ENCODE data around the gene GGCX.
A peak's percentile ranks its signal among the peaks of the same experiment; 100 is the strongest.
"Not testable (repeated sequence)": the region's sequence is repeated elsewhere in the genome, so short reads cannot be mapped to it uniquely, and the experiment has no call there.

The GGCX gene

DNA sequence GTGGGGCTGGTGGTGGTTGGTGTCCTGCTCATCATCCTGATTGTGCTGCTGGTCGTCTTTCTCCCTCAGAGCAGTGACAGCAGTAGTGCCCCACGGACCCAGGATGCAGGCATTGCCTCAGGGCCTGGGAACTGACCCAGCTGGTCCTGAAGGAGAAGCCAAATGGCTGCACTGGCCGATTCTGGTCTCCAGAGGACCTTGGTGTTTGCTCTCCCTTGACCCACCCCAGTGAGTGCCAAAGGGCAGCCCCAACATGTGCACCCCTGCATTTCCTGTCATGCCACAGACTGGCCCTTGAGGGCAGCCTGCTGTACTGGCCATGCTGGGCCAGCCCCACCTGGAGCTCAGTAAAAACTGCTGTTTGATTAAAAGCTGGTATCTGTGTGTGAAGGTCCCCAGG is 31.7 kb upstream of the GGCX start:
- no peak overlapping the region for H3K4me3 ChIP-seq (ENCODE audit: control insufficient read depth, low read depth, low read length)
- TF ChIP-seq CTCF (conservative IDR thresholded peaks at IDR 0.05; ENCODE audit: control insufficient read depth, insufficient read depth, low read depth, low read length) = no peak
- DNase-seq (ENCODE audit: low read depth) = no peak

GRCh38 chr2:85592299-85592698 is 31.0 kb upstream of the GGCX start:
- not testable (repeated sequence) for DNase-seq (ENCODE audit: low read depth); H3K4me3 ChIP-seq (ENCODE audit: control insufficient read depth, low read depth, low read length)

DNA sequence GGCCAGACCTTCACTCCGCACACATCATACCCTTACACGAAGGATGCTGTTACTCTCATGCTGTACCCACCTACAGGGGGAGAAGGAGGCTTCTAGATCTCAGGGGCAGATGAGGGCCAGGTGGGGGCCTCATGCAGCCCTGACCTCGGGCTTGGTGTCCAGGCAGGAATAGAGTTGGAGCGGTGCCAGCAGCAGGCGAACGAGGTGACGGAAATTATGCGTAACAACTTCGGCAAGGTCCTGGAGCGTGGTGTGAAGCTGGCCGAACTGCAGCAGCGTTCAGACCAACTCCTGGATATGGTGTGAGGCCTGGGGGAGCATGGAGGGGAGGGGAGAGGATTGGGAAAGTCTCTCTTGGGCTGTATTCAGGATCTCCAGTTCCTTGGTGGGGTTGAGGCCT is 30.3 kb upstream of the GGCX start:
- DNase-seq (ENCODE audit: low read depth) = no peak
- no peak overlapping the region for H3K4me3 ChIP-seq (ENCODE audit: control insufficient read depth, low read depth, low read length)
- no peak for TF ChIP-seq CTCF (conservative IDR thresholded peaks at IDR 0.05; ENCODE audit: control insufficient read depth, insufficient read depth, low read depth, low read length)

GRCh38 chr2:85590950-85591349 is 29.7 kb upstream of the GGCX start:
- H3K4me3 ChIP-seq (ENCODE audit: control insufficient read depth, low read depth, low read length) = no peak overlapping the region
- TF ChIP-seq CTCF (conservative IDR thresholded peaks at IDR 0.05; ENCODE audit: control insufficient read depth, insufficient read depth, low read depth, low read length) = no peak
- DNase-seq (ENCODE audit: low read depth) = no peak

DNA sequence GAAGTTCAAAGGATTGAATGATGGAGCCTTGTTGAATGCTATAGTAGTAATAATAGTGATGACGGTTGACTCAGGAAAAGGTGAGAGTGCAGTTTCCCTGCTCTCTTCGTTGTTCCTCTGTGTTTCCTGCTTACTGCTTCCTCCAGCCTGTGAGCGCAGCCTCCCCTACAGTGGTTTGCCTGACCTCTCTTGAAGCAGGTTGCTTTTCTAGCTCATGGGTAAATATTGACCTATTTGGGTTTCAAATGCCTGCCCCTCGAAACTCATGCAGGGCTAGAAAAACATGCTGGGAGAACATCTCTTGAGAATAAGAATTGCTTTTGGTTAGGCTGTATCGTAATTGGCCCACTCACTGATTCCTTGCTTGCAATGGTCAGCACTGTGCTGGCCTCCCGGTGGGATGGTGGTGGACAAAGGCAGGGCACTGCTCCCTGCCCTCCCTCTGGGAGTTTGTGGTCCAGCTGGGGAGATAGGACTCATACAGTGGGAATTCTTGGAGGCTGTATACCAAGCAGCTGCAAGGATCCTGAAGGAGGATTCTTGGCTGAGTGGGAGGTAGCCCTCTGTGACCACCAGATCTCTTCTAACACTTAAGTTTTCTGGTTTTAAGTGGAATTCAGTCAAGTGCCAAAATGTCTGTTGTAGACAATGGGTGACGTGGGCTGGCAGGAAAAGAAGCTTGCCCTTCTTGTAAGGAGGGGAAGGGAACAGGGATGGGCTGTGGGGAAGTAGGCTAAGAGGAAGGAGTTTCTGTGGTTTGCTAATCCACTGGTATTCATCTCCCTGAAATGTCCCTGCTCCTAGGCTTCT is 28.9 kb upstream of the GGCX start:
- H3K4me3 ChIP-seq (ENCODE audit: control insufficient read depth, low read depth, low read length) = no peak overlapping the region
- peak; percentile 97 for DNase-seq (ENCODE audit: low read depth)

GRCh38 chr2:85589181-85589580 is 27.9 kb upstream of the GGCX start:
- no peak overlapping the region for H3K4me3 ChIP-seq (ENCODE audit: control insufficient read depth, low read depth, low read length)
- DNase-seq (ENCODE audit: low read depth) = no peak
- TF ChIP-seq CTCF (conservative IDR thresholded peaks at IDR 0.05; ENCODE audit: control insufficient read depth, insufficient read depth, low read depth, low read length) = no peak

More for the DNA sequence above, 28.9 kb upstream of the GGCX start:
- no peak for TF ChIP-seq CTCF (conservative IDR thresholded peaks at IDR 0.05; ENCODE audit: control insufficient read depth, insufficient read depth, low read depth, low read length)

DNA sequence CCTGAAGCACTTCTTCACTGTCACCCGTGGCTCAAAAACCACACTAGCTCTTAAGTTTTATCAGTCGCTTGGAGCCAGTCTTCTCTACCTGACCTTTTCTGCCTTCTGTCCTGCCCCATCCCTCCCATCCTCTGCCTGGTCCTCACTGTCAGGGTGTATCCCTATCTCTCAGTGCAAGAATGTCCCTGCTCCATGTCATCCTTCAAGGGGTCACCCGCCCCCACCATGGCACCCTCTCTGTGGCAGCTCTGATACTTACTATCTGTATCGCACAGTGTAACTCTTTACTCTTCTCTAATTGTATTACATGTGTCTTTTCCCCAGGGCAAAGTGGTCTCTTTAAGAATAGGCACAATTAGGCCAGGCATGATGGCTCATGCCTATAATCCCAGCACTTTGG is 27.4 kb upstream of the GGCX start:
- H3K4me3 ChIP-seq (ENCODE audit: control insufficient read depth, low read depth, low read length) = no peak overlapping the region
- no peak for DNase-seq (ENCODE audit: low read depth)
- no peak for TF ChIP-seq CTCF (conservative IDR thresholded peaks at IDR 0.05; ENCODE audit: control insufficient read depth, insufficient read depth, low read depth, low read length)
